Keratinocyte (primary cell): ENCODE results near the gene KEL.

Source experiments
- EZH2 ChIP-seq: IDR thresholded peaks from one replicate; pipeline ENCODE4 v1.6.1; 2012; ENCODE audit warnings: inconsistent platforms, mild to moderate bottlenecking, low read length, moderate library complexity
- TF ChIP-seq, protein P1 (sequence below), 3 experiments: IDR thresholded peaks in 1 of 3; conservative IDR thresholded peaks in 1 of 3; optimal IDR thresholded peaks in 1 of 3; 2 replicates in 2 of 3; 3 replicates in 1 of 3; pipeline versions ENCODE3 to v1.5.1; 2011; ENCODE audit warnings: low read length in 3 of 3, mild to moderate bottlenecking in 3 of 3, moderate library complexity in 2 of 3, control low read depth in 1 of 3, inconsistent platforms in 1 of 3; ENCODE audit not compliant: insufficient read depth in 2 of 3; ENCODE audit errors: extremely low read depth in 1 of 3

DNA sequence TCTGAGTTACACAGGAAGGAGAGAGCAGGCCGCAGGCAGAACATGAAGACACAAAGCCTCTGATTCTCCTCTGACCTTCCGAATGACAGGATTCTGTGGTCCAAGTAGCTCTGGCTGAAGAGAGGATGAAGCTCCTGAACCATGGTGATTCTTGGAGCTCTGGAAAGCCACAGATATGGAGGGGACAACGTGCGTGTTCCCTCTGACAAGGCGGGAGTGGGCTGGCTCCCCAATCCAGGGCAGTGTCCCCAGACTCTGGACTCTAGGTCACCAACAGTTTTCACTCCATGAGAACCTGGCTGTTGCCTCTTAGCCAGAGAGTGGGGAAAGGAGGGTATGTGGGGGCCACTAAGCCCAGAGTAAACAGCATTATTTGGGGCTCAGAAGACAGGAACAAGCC, 69.2 kb downstream of the KEL start:
- TF ChIP-seq, protein P1, sequence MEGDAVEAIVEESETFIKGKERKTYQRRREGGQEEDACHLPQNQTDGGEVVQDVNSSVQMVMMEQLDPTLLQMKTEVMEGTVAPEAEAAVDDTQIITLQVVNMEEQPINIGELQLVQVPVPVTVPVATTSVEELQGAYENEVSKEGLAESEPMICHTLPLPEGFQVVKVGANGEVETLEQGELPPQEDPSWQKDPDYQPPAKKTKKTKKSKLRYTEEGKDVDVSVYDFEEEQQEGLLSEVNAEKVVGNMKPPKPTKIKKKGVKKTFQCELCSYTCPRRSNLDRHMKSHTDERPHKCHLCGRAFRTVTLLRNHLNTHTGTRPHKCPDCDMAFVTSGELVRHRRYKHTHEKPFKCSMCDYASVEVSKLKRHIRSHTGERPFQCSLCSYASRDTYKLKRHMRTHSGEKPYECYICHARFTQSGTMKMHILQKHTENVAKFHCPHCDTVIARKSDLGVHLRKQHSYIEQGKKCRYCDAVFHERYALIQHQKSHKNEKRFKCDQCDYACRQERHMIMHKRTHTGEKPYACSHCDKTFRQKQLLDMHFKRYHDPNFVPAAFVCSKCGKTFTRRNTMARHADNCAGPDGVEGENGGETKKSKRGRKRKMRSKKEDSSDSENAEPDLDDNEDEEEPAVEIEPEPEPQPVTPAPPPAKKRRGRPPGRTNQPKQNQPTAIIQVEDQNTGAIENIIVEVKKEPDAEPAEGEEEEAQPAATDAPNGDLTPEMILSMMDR (optimal IDR thresholded peaks at IDR 0.05 in 1 of 3, IDR thresholded peaks at IDR 0.05 in 1 of 3, conservative IDR thresholded peaks at IDR 0.05 in 1 of 3; ENCODE audit: extremely low read depth in 1 of 3, insufficient read depth in 2 of 3, low read length in 3 of 3) = no peak
- no peak for TF ChIP-seq EZH2
